ENCODE results near the gene NELL2.
"Not testable (repeated sequence)": the region's sequence is repeated elsewhere in the genome, so short reads cannot be mapped to it uniquely, and the experiment has no call there.

The NELL2 gene

GRCh38 chr12:44748950-44749468 is 127.1 kb downstream of the NELL2 start:
- Histone ChIP-seq H2AFZ (ENCODE audit: insufficient read depth, low read length, poor library complexity) (no peak overlapping the region), H2BK12ac (ENCODE audit: low read length) (no peak overlapping the region), H3K9ac (ENCODE audit: low read length) (no peak overlapping the region), H3K4me1 (ENCODE audit: control insufficient read depth in 1 of 2, insufficient read depth in 2 of 2, low read length in 2 of 2) (no peaks in the 10 kb centered on the region), H3K79me1 (ENCODE audit: low read length) (no peaks in the 10 kb centered on the region), H3K4ac (ENCODE audit: low read depth, low read length) (no peak overlapping the region), H3K79me2 (ENCODE audit: control insufficient read depth, insufficient read depth, low read length, poor library complexity) (no peaks in the 10 kb centered on the region), H4K8ac (ENCODE audit: low read depth, low read length) (no peak overlapping the region), H3K14ac (ENCODE audit: low read length) (no peak overlapping the region), H3K9me3 (ENCODE audit: insufficient read depth, low read depth, low read length) (no peaks in the 10 kb centered on the region), H4K12ac (ENCODE audit: low read depth, low read length) (no peak overlapping the region), H4K91ac (ENCODE audit: low read depth, low read length) (no peak overlapping the region), H3K27ac (ENCODE audit: low read depth, low read length) (no peak overlapping the region), H2BK120ac (ENCODE audit: insufficient read depth, low read length, poor library complexity) (no peak overlapping the region), H3K18ac (ENCODE audit: low read length) (no peak overlapping the region), H3K27me3 (ENCODE audit: insufficient read depth, low read length) (no peaks in the 10 kb centered on the region), H3K23ac (ENCODE audit: low read length) (no peak overlapping the region), H2BK5ac (ENCODE audit: low read depth, low read length, poor library complexity) (no peak overlapping the region), H3K4me2 (ENCODE audit: low read length) (no peak overlapping the region), H3K36me3 (ENCODE audit: control insufficient read depth in 1 of 2, insufficient read depth in 2 of 2, low read length in 2 of 2) (no peaks in the 10 kb centered on the region), H2AK5ac (ENCODE audit: low read length) (no peak overlapping the region), H3K4me3 (ENCODE audit: low read depth, low read length) (no peak overlapping the region)
- DNase-seq, result no peak
- no CpG with 5 or more reads among the region's 3 CpGs for WGBS (ENCODE audit: extremely low coverage, insufficient coverage, insufficient read length)

GRCh38 chr12:44741292-44741980 is 134.7 kb downstream of the NELL2 start:
- not testable (repeated sequence) for H3K9me3 ChIP-seq (ENCODE audit: insufficient read depth, low read depth, low read length); H3K4me2 ChIP-seq (ENCODE audit: low read length); H3K18ac ChIP-seq (ENCODE audit: low read length); H3K14ac ChIP-seq (ENCODE audit: low read length); H2AK5ac ChIP-seq (ENCODE audit: low read length); H2AFZ ChIP-seq (ENCODE audit: insufficient read depth, low read length, poor library complexity); H3K36me3 ChIP-seq (ENCODE audit: control insufficient read depth in 1 of 2, insufficient read depth in 2 of 2, low read length in 2 of 2); H3K4me3 ChIP-seq (ENCODE audit: low read depth, low read length); H3K4ac ChIP-seq (ENCODE audit: low read depth, low read length); H2BK12ac ChIP-seq (ENCODE audit: low read length); H3K4me1 ChIP-seq (ENCODE audit: control insufficient read depth in 1 of 2, insufficient read depth in 2 of 2, low read length in 2 of 2); H4K8ac ChIP-seq (ENCODE audit: low read depth, low read length); H2BK120ac ChIP-seq (ENCODE audit: insufficient read depth, low read length, poor library complexity); DNase-seq; H3K9ac ChIP-seq (ENCODE audit: low read length); H3K79me2 ChIP-seq (ENCODE audit: control insufficient read depth, insufficient read depth, low read length, poor library complexity); H2BK5ac ChIP-seq (ENCODE audit: low read depth, low read length, poor library complexity); H4K12ac ChIP-seq (ENCODE audit: low read depth, low read length); H3K27ac ChIP-seq (ENCODE audit: low read depth, low read length); H3K23ac ChIP-seq (ENCODE audit: low read length); H3K79me1 ChIP-seq (ENCODE audit: low read length); H3K27me3 ChIP-seq (ENCODE audit: insufficient read depth, low read length); H4K91ac ChIP-seq (ENCODE audit: low read depth, low read length)
- WGBS (ENCODE audit: extremely low coverage, insufficient coverage, insufficient read length), result no CpG with 5 or more reads among the region's 17 CpGs

GRCh38 chr12:44738051-44738450 is 138.1 kb downstream of the NELL2 start:
- H2BK12ac ChIP-seq (ENCODE audit: low read length), result no peak overlapping the region
- no peak overlapping the region for H3K9ac ChIP-seq (ENCODE audit: low read length)
- H3K14ac ChIP-seq (ENCODE audit: low read length), result no peak overlapping the region
- no peak overlapping the region for H3K23ac ChIP-seq (ENCODE audit: low read length)
- no CpG with 5 or more reads among the region's 1 CpG for WGBS (ENCODE audit: extremely low coverage, insufficient coverage, insufficient read length)
- no peak overlapping the region for H4K91ac ChIP-seq (ENCODE audit: low read depth, low read length)
- no peak overlapping the region for H2BK5ac ChIP-seq (ENCODE audit: low read depth, low read length, poor library complexity)
- no peaks in the 10 kb centered on the region for H3K36me3 ChIP-seq (ENCODE audit: control insufficient read depth in 1 of 2, insufficient read depth in 2 of 2, low read length in 2 of 2)
- H3K79me1 ChIP-seq (ENCODE audit: low read length), result no peaks in the 10 kb centered on the region
- no peaks in the 10 kb centered on the region for H3K27me3 ChIP-seq (ENCODE audit: insufficient read depth, low read length)
- H2AFZ ChIP-seq (ENCODE audit: insufficient read depth, low read length, poor library complexity), result no peak overlapping the region
- no peak overlapping the region for H3K4ac ChIP-seq (ENCODE audit: low read depth, low read length)
- H3K9me3 ChIP-seq (ENCODE audit: insufficient read depth, low read depth, low read length), result no peaks in the 10 kb centered on the region
- no peak overlapping the region for H4K8ac ChIP-seq (ENCODE audit: low read depth, low read length)
- H3K4me1 ChIP-seq (ENCODE audit: control insufficient read depth in 1 of 2, insufficient read depth in 2 of 2, low read length in 2 of 2), result no peaks in the 10 kb centered on the region
- H3K27ac ChIP-seq (ENCODE audit: low read depth, low read length), result no peak overlapping the region
- no peak overlapping the region for H3K4me3 ChIP-seq (ENCODE audit: low read depth, low read length)
- no peak for DNase-seq
- no peak overlapping the region for H3K4me2 ChIP-seq (ENCODE audit: low read length)
- no peak overlapping the region for H2BK120ac ChIP-seq (ENCODE audit: insufficient read depth, low read length, poor library complexity)
- no peaks in the 10 kb centered on the region for H3K79me2 ChIP-seq (ENCODE audit: control insufficient read depth, insufficient read depth, low read length, poor library complexity)
- no peak overlapping the region for H4K12ac ChIP-seq (ENCODE audit: low read depth, low read length)
- no peak overlapping the region for H2AK5ac ChIP-seq (ENCODE audit: low read length)
- no peak overlapping the region for H3K18ac ChIP-seq (ENCODE audit: low read length)

GRCh38 chr12:44728566-44728965 is 147.5 kb downstream of the NELL2 start:
- Histone ChIP-seq H3K27ac (ENCODE audit: low read depth, low read length) (no peak overlapping the region), H2BK120ac (ENCODE audit: insufficient read depth, low read length, poor library complexity) (no peak overlapping the region), H3K14ac (ENCODE audit: low read length) (no peak overlapping the region), H3K18ac (ENCODE audit: low read length) (no peak overlapping the region), H3K79me1 (ENCODE audit: low read length) (no peaks in the 10 kb centered on the region), H3K27me3 (ENCODE audit: insufficient read depth, low read length) (no peaks in the 10 kb centered on the region), H3K9me3 (ENCODE audit: insufficient read depth, low read depth, low read length) (no peaks in the 10 kb centered on the region), H3K36me3 (ENCODE audit: control insufficient read depth in 1 of 2, insufficient read depth in 2 of 2, low read length in 2 of 2) (no peaks in the 10 kb centered on the region), H3K9ac (ENCODE audit: low read length) (no peak overlapping the region), H2BK12ac (ENCODE audit: low read length) (no peak overlapping the region), H4K91ac (ENCODE audit: low read depth, low read length) (no peak overlapping the region), H2BK5ac (ENCODE audit: low read depth, low read length, poor library complexity) (no peak overlapping the region), H3K4me1 (ENCODE audit: control insufficient read depth in 1 of 2, insufficient read depth in 2 of 2, low read length in 2 of 2) (no peaks in the 10 kb centered on the region), H4K8ac (ENCODE audit: low read depth, low read length) (no peak overlapping the region), H3K4me3 (ENCODE audit: low read depth, low read length) (no peak overlapping the region), H3K79me2 (ENCODE audit: control insufficient read depth, insufficient read depth, low read length, poor library complexity) (no peaks in the 10 kb centered on the region), H3K4me2 (ENCODE audit: low read length) (no peak overlapping the region), H3K23ac (ENCODE audit: low read length) (no peak overlapping the region), H2AFZ (ENCODE audit: insufficient read depth, low read length, poor library complexity) (no peak overlapping the region), H4K12ac (ENCODE audit: low read depth, low read length) (no peak overlapping the region), H2AK5ac (ENCODE audit: low read length) (no peak overlapping the region), H3K4ac (ENCODE audit: low read depth, low read length) (no peak overlapping the region)
- WGBS (ENCODE audit: extremely low coverage, insufficient coverage, insufficient read length), result no CpG with 5 or more reads among the region's 1 CpG
- DNase-seq, result no peak

All from trophoblast cell (in vitro differentiated cells and primary cell).